Measurements from ENCODE around the gene USP34. TPM values are rescaled to one million over a fixed set of nuclear protein-coding genes. Genes with fewer than 3 reads are reported as not detected.
A peak's percentile ranks its signal among the peaks of the same experiment; 100 is the strongest.

The USP34 gene
- total and polyA plus RNA-seq, 2 of the 4 experiments (the other 2 are of a cell fraction): 34.7 to 128 TPM

- Histone ChIP-seq H3K14ac (replicated peaks; ENCODE audit: low read depth, low read length) (no peak overlapping the region), H2BK20ac (ENCODE audit: low read depth, low read length) (no peak overlapping the region), H4K91ac (ENCODE audit: insufficient read depth, low read depth, low read length) (no peak overlapping the region), H3K27ac (ENCODE audit: insufficient read depth, low read length) (no peak overlapping the region; the same call in 1 of the 2 replicates), H3K36me3 (ENCODE audit: control insufficient read depth, insufficient read depth, low read length) (peaks cover 36% of the 10 kb centered on the region), H2AFZ (replicated peaks; ENCODE audit: low read length, poor library complexity) (no peak overlapping the region), H3K9me1 (ENCODE audit: insufficient read depth, low read length) (peaks cover 6% of the 10 kb centered on the region; the same call in 1 of the 2 replicates), H3K4me3 (ENCODE audit: insufficient read depth, low read depth, low read length) (no peak overlapping the region), H3K23ac (ENCODE audit: low read depth, low read length) (no peak overlapping the region), H2AK5ac (ENCODE audit: low read depth, low read length) (no peak overlapping the region), H3K27me3 (ENCODE audit: control insufficient read depth, insufficient read depth, low read length) (no peaks in the 10 kb centered on the region), H4K8ac (ENCODE audit: low read depth in 2 of 2, low read length in 2 of 2) (no peak overlapping the region), H2AK9ac (replicated peaks; ENCODE audit: low read depth, low read length, poor library complexity) (no peak overlapping the region), H4K20me1 (ENCODE audit: insufficient read depth, low read length) (peaks cover 10% of the 10 kb centered on the region), H2BK120ac (ENCODE audit: low read depth, low read length) (no peak overlapping the region), H3K4me2 (ENCODE audit: low read depth, low read length) (no peak overlapping the region), H3K9me3 (ENCODE audit: control insufficient read depth, insufficient read depth, low read length) (no peaks in the 10 kb centered on the region), H4K5ac (ENCODE audit: low read depth, low read length) (no peak overlapping the region), H3K4ac (ENCODE audit: low read depth, low read length) (no peak overlapping the region), H3K79me1 (ENCODE audit: low read depth in 1 of 2, low read length in 2 of 2) (peaks cover 20 to 58% of the 10 kb centered on the region in 2 experiments; a peak in 3 of 4 replicates), H3K9ac (ENCODE audit: low read depth, low read length) (no peak overlapping the region), H3K4me1 (ENCODE audit: control insufficient read depth, insufficient read depth, low read length) (peaks cover 7% of the 10 kb centered on the region), H3K18ac (ENCODE audit: low read depth, low read length) (no peak overlapping the region), H3K56ac (ENCODE audit: extremely low read depth, insufficient read depth, low read length) (no peak overlapping the region), H2BK5ac (ENCODE audit: low read depth, low read length, poor library complexity, severe bottlenecking) (no peak overlapping the region), H2BK15ac (ENCODE audit: low read depth, low read length) (no peak overlapping the region)
- ChIA-PET CTCF (interaction anchor here (0.6 kb wide), 1 partner anchor 118 kb away, joined by 4 read pairs; no protein-coding TSS in a partner anchor), POLR2A (ENCODE audit: unreplicated experiment) (interaction anchor here (0.6 kb wide), 1 partner anchor 308 kb away, joined by 6 read pairs; no protein-coding TSS in a partner anchor)
- in situ Hi-C loops (cut with MboI; ENCODE audit: low sequenced_read_pairs) (no loop called here), intact Hi-C loops (cut with micrococcal nuclease) (loop anchor here (10.0 kb wide), 1 partner anchor 400 kb away; the partner anchor contains the start of gene CCT4), dilution Hi-C loops (cut with HindIII; ENCODE audit: low sequenced_read_pairs, unreplicated experiment) (no loop called here)
- no peak for DNase-seq
- TF ChIP-seq RAD21 (IDR thresholded peaks at IDR 0.05; ENCODE audit: low read length) (no peak), SMC3 (IDR thresholded peaks at IDR 0.05; ENCODE audit: low read depth, low read length) (no peak), FOS (IDR thresholded peaks at IDR 0.05; ENCODE audit: low read depth, low read length) (no peak), MAZ (IDR thresholded peaks at IDR 0.05; ENCODE audit: borderline replicate concordance, low read depth, low read length) (no peak), MAFK (IDR thresholded peaks at IDR 0.05; ENCODE audit: low read depth, low read length) (no peak), RCOR1 (IDR thresholded peaks at IDR 0.05; ENCODE audit: insufficient replicate concordance, low read length) (no peak), CEBPB (IDR thresholded peaks at IDR 0.05; ENCODE audit: low read depth, low read length) (no peak), BHLHE40 (IDR thresholded peaks at IDR 0.05; ENCODE audit: low read depth, low read length) (no peak), MXI1 (IDR thresholded peaks at IDR 0.05; ENCODE audit: borderline replicate concordance, low read depth, low read length) (no peak), USF2 (IDR thresholded peaks at IDR 0.05; ENCODE audit: low read depth, low read length) (no peak)
- WGBS, 2 experiments (ENCODE audit: extremely low coverage in 2 of 2, insufficient read length in 1 of 2): 100% methylated on average over 1 of the region's 5 CpGs; no CpG with 5 or more reads in 1 of the 2 experiments
- BruUV-seq (replicated peaks): TSS peak; percentile 38
- ATAC-seq (ENCODE audit: low read depth): no peak
Measured at GRCh38 chr2:61485281-61485680, 14.4 kb upstream of the USP34 start.

Data from IMR-90 (cell line).